HG03558 (cell line): ENCODE measurements around the gene DDX5.
"Not testable (repeated sequence)": the region's sequence is repeated elsewhere in the genome, so short reads cannot be mapped to it uniquely, and the experiment has no call there.

Experiments
- ATAC-seq: cut with Tn5 transposase; IDR thresholded peaks from one replicate; pipeline ENCODE4 v1.9.1; 2021; ENCODE audit warnings: moderate number of reproducible peaks; ENCODE audit not compliant: unreplicated experiment; ENCODE audit errors: extremely low read depth

Gene DDX5

GRCh38 chr17:64496348-64496785 lies 9.7 kb downstream of the DDX5 start:
- ATAC-seq: no peak

- not testable (repeated sequence) for ATAC-seq
These were observed 10.8 kb downstream of the DDX5 start for GRCh38 chr17:64495300-64495699.

- no peak for ATAC-seq
These were observed 12.0 kb downstream of the DDX5 start for GRCh38 chr17:64494121-64494520.

GRCh38 chr17:64492481-64493109 lies 13.5 kb downstream of the DDX5 start:
- no peak for ATAC-seq

- no peak for ATAC-seq
These were observed 14.1 kb downstream of the DDX5 start for GRCh38 chr17:64491994-64492393.

- no peak for ATAC-seq
These were observed 14.8 kb downstream of the DDX5 start for GRCh38 chr17:64491034-64491860.

- ATAC-seq: no peak
These were observed 17.8 kb downstream of the DDX5 start for GRCh38 chr17:64488301-64488700.

- ATAC-seq: no peak
These were observed 21.7 kb downstream of the DDX5 start for GRCh38 chr17:64484380-64484779.

- no peak for ATAC-seq
These were observed 25.1 kb downstream of the DDX5 start for GRCh38 chr17:64480951-64481350.

GRCh38 chr17:64477849-64478248 lies 28.2 kb downstream of the DDX5 start:
- no peak for ATAC-seq

GRCh38 chr17:64472564-64472963 lies 33.5 kb downstream of the DDX5 start:
- ATAC-seq: no peak

- no peak for ATAC-seq
These were observed 34.6 kb downstream of the DDX5 start for GRCh38 chr17:64471440-64471839.

GRCh38 chr17:64470625-64471024 lies 35.5 kb downstream of the DDX5 start:
- no peak for ATAC-seq

- ATAC-seq: not testable (repeated sequence)
These were observed 39.3 kb downstream of the DDX5 start for GRCh38 chr17:64466834-64467233.

GRCh38 chr17:64466019-64466735 lies 39.9 kb downstream of the DDX5 start:
- ATAC-seq: no peak

- ATAC-seq: no peak
These were observed 44.3 kb downstream of the DDX5 start for GRCh38 chr17:64461788-64462187.

GRCh38 chr17:64460955-64461354 lies 45.1 kb downstream of the DDX5 start:
- no peak for ATAC-seq

GRCh38 chr17:64459818-64460217 lies 46.3 kb downstream of the DDX5 start:
- not testable (repeated sequence) for ATAC-seq

- no peak for ATAC-seq
These were observed 46.8 kb downstream of the DDX5 start for GRCh38 chr17:64459284-64459747.

- ATAC-seq: no peak
These were observed 47.3 kb downstream of the DDX5 start for GRCh38 chr17:64458756-64459155.

GRCh38 chr17:64457156-64457555 lies 48.9 kb downstream of the DDX5 start:
- ATAC-seq: no peak
